Right atrium auricular region (tissue), 2 donors: ENCODE results near the gene C6orf52. TPM values are rescaled to one million over a fixed set of nuclear protein-coding genes. Genes with fewer than 3 reads are reported as not detected.

ENCODE experiments used
- DNase-seq: peaks from one replicate; pipeline ENCODE4 v3.0.0-alpha.2; 2019; ENCODE audit warnings: low spot score
- H3K27ac ChIP-seq, 2 donors: fragments of 200-600 bp; sonication (generic); 1 replicate in 1 of 2; 2 replicates in 1 of 2; pipeline ENCODE4 v1.5.1; 2016 to 2019
- H3K27me3 ChIP-seq, 2 donors: fragments of 200-600 bp; sonication (generic); one replicate each; pipeline versions ENCODE4 v1.5.1 to v1.6.0; 2017 to 2019
- H3K36me3 ChIP-seq: fragments of 200-600 bp; sonication (generic); one replicate; pipeline ENCODE4 v1.5.1; 2016
- H3K4me1 ChIP-seq, 2 donors: fragments of 200-600 bp; sonication (generic); one replicate each; pipeline versions ENCODE4 v1.5.1 to v1.6.0; 2017 to 2019
- H3K4me3 ChIP-seq, 2 donors: fragments of 200-600 bp; sonication (generic); 1 replicate in 1 of 2; 2 replicates in 1 of 2; pipeline ENCODE4 v1.5.1; 2017 to 2019; ENCODE audit warnings: mild to moderate bottlenecking in 1 of 2, moderate library complexity in 1 of 2
- H3K9me3 ChIP-seq, 2 donors: fragments of 200-600 bp; sonication (generic); one replicate each; pipeline ENCODE4 v1.5.1; 2019
- CTCF ChIP-seq, 2 donors: fragments of 200-600 bp; sonication (generic); IDR thresholded peaks; one replicate each; pipeline ENCODE4 v1.5.1; 2019; ENCODE audit warnings: antibody characterized with exemption in 2 of 2
- total RNA-seq, 2 donors: library from RNA; depleted of rRNA; stranded (reverse); fragments of >200 nt; gene quantifications; one replicate each; pipeline ENCODE4 v1.1.0, GENCODE V29; 2016

The C6orf52 gene
- total RNA-seq, 2 donors from 2014 or later, result not detected

GRCh38 chr6:10621847-10622246 lies 72.6 kb downstream of the C6orf52 start:
- TF ChIP-seq CTCF (IDR thresholded peaks at IDR 0.05), result no peak
- no peak for DNase-seq
- H3K9me3 ChIP-seq, result no peaks in the 10 kb centered on the region
- no peak overlapping the region for H3K4me3 ChIP-seq
- H3K27ac ChIP-seq, result no peak overlapping the region
- H3K36me3 ChIP-seq, result peaks cover 5% of the 10 kb centered on the region
- H3K4me1 ChIP-seq, result no peaks in the 10 kb centered on the region
- no peaks in the 10 kb centered on the region for H3K27me3 ChIP-seq

Other genes with a start within 250 kb of the C6orf52 start
- 10 to 100 TPM in 1 of 2 donors, 1 to 10 TPM in 1; 3.3 to 13.5 TPM for gene GCNT2, start 173.3 kb downstream of the C6orf52 start, total RNA-seq
- gene PAK1IP1, start 356 bp upstream of the C6orf52 start, total RNA-seq, result 10 to 100 TPM in 1 of 2 donors, 1 to 10 TPM in 1; 9.0 to 10.4 TPM
- gene TMEM14C, start 28.5 kb upstream of the C6orf52 start, total RNA-seq, result 100 to 1,000 TPM; 123 to 133 TPM
- 100 to 1,000 TPM in 1 of 2 donors, 10 to 100 TPM in 1; 93.5 to 100 TPM for gene TMEM14B, start 53.2 kb upstream of the C6orf52 start, total RNA-seq
- gene MAK, start 143.9 kb upstream of the C6orf52 start, total RNA-seq, result under 1 TPM in 1 of 2 donors, not detected in 1; 0.16 TPM
- not detected for gene GCM2, start 187.4 kb upstream of the C6orf52 start, total RNA-seq
- gene SYCP2L, start 192.4 kb upstream of the C6orf52 start, total RNA-seq, result 1 to 10 TPM in 1 of 2 donors, under 1 TPM in 1; 0.20 to 1.1 TPM